ENCODE data around the gene NAA50.

GRCh38 chr3:113707835-113708234, 38.2 kb downstream of the NAA50 start:
- TF ChIP-seq EP300 (IDR thresholded peaks at IDR 0.05): no peak
- no peak for TF ChIP-seq CTCF (IDR thresholded peaks at IDR 0.05)
- no peak for TF ChIP-seq POLR2A (IDR thresholded peaks at IDR 0.05)

Measured in ovary (tissue), 3 donors.